HG03460 (cell line): ENCODE measurements around the gene CKS1B.
"Not testable (repeated sequence)": the region's sequence is repeated elsewhere in the genome, so short reads cannot be mapped to it uniquely, and the experiment has no call there.

Experiments
- ATAC-seq: cut with Tn5 transposase; IDR thresholded peaks from one replicate; pipeline ENCODE4 v1.9.1; 2021; ENCODE audit not compliant: unreplicated experiment

Gene CKS1B

GRCh38 chr1:154982897-154983648 lies 8.6 kb downstream of the CKS1B start, which contains the start of gene FLAD1:
TSS of gene FLAD1 (plus strand) at chr1:154983344. CDS start at chr1:154983695, 351 bp downstream.
- ATAC-seq, result peak; percentile 99

- no peak for ATAC-seq
Measured at GRCh38 chr1:154983776-154984466, 9.4 kb downstream of the CKS1B start.

- not testable (repeated sequence) for ATAC-seq
Measured at GRCh38 chr1:154986736-154987135, 12.3 kb downstream of the CKS1B start.

GRCh38 chr1:154987326-154987725 lies 12.8 kb downstream of the CKS1B start:
- ATAC-seq, result no peak

GRCh38 chr1:154988058-154988954 lies 13.8 kb downstream of the CKS1B start:
- ATAC-seq, result no peak

- ATAC-seq, result no peak
Measured at GRCh38 chr1:154989195-154989860, 14.8 kb downstream of the CKS1B start.

GRCh38 chr1:154990276-154990675 lies 15.8 kb downstream of the CKS1B start:
- no peak for ATAC-seq

GRCh38 chr1:154992721-154993571 lies 18.5 kb downstream of the CKS1B start:
- no peak for ATAC-seq

- ATAC-seq, result no peak
Measured at GRCh38 chr1:154993572-154994268, 19.2 kb downstream of the CKS1B start, which contains the start of gene LENEP. TSS of gene LENEP (plus strand) at chr1:154993586. CDS start at chr1:154993608, 22 bp downstream.

GRCh38 chr1:154994269-154994587 lies 19.7 kb downstream of the CKS1B start:
- no peak for ATAC-seq

- no peak for ATAC-seq
Measured at GRCh38 chr1:154994591-154994990, 20.1 kb downstream of the CKS1B start.

GRCh38 chr1:154995301-154995983 lies 21.0 kb downstream of the CKS1B start:
- not testable (repeated sequence) for ATAC-seq

- no peak for ATAC-seq
Measured at GRCh38 chr1:154996966-154997701, 22.7 kb downstream of the CKS1B start.

- ATAC-seq, result no peak
Measured at GRCh38 chr1:154998201-154998780, 23.8 kb downstream of the CKS1B start.

GRCh38 chr1:154998818-154999570 lies 24.5 kb downstream of the CKS1B start:
- ATAC-seq, result no peak

GRCh38 chr1:154999571-155000410 lies 25.3 kb downstream of the CKS1B start:
- no peak for ATAC-seq
